Measurements from ENCODE around the gene COX6A2.
A peak's percentile ranks its signal among the peaks of the same experiment; 100 is the strongest.

The COX6A2 gene

GRCh38 chr16:31464348-31464769 is 36.2 kb upstream of the COX6A2 start:
- in situ Hi-C loops (cut with MboI; ENCODE audit: low pct_unique_long_range_greater_than_20kb, low sequenced_read_pairs, unreplicated experiment) = loop anchor here (25.0 kb wide), 1 partner anchor 398 kb away; the partner anchor contains the start of gene ZNF267
- no peak for TF ChIP-seq CTCF (IDR thresholded peaks at IDR 0.05; ENCODE audit: extremely low read depth, insufficient read depth, missing control alignments)

GRCh38 chr16:31461921-31462804 is 34.0 kb upstream of the COX6A2 start:
- no peak for DNase-seq (ENCODE audit: low spot score)
- TF ChIP-seq CTCF (IDR thresholded peaks at IDR 0.05; ENCODE audit: extremely low read depth, insufficient read depth, missing control alignments) = no peak
- in situ Hi-C loops (cut with MboI; ENCODE audit: low pct_unique_long_range_greater_than_20kb, low sequenced_read_pairs, unreplicated experiment) = loop anchor here (25.0 kb wide), 1 partner anchor 400 kb away; the partner anchor contains the start of gene ZNF267

More at GRCh38 chr16:31464348-31464769, 36.2 kb upstream of the COX6A2 start:
- DNase-seq (ENCODE audit: low spot score) = no peak

- TF ChIP-seq CTCF (IDR thresholded peaks at IDR 0.05; ENCODE audit: extremely low read depth, insufficient read depth, missing control alignments) = no peak
- in situ Hi-C loops (cut with MboI; ENCODE audit: low pct_unique_long_range_greater_than_20kb, low sequenced_read_pairs, unreplicated experiment) = loop anchor here (25.0 kb wide), 1 partner anchor 401 kb away; the partner anchor contains the start of gene ZNF267
Observed at GRCh38 chr16:31461201-31461920, 33.2 kb upstream of the COX6A2 start.

GRCh38 chr16:31460582-31461002 is 32.4 kb upstream of the COX6A2 start:
- in situ Hi-C loops (cut with MboI; ENCODE audit: low pct_unique_long_range_greater_than_20kb, low sequenced_read_pairs, unreplicated experiment) = loop anchor here (25.0 kb wide), 1 partner anchor 402 kb away; the partner anchor contains the start of gene ZNF267
- DNase-seq (ENCODE audit: low spot score) = peak; percentile 45
- peak; percentile 67 for TF ChIP-seq CTCF (IDR thresholded peaks at IDR 0.05; ENCODE audit: extremely low read depth, insufficient read depth, missing control alignments)

More at GRCh38 chr16:31461201-31461920, 33.2 kb upstream of the COX6A2 start:
- no peak for DNase-seq (ENCODE audit: low spot score)

GRCh38 chr16:31459687-31460581 is 31.8 kb upstream of the COX6A2 start:
- in situ Hi-C loops (cut with MboI; ENCODE audit: low pct_unique_long_range_greater_than_20kb, low sequenced_read_pairs, unreplicated experiment) = loop anchor here (25.0 kb wide), 1 partner anchor 402 kb away; the partner anchor contains the start of gene ZNF267
- TF ChIP-seq CTCF (IDR thresholded peaks at IDR 0.05; ENCODE audit: extremely low read depth, insufficient read depth, missing control alignments) = no peak

More at GRCh38 chr16:31459687-31460581, 31.8 kb upstream of the COX6A2 start:
- peak; percentile 99 for DNase-seq (ENCODE audit: low spot score)

Measured in GM13977 (cell line).